ENCODE results near the gene SHC3.
"Not testable (repeated sequence)": the region's sequence is repeated elsewhere in the genome, so short reads cannot be mapped to it uniquely, and the experiment has no call there.

SHC3 gene, protein sequence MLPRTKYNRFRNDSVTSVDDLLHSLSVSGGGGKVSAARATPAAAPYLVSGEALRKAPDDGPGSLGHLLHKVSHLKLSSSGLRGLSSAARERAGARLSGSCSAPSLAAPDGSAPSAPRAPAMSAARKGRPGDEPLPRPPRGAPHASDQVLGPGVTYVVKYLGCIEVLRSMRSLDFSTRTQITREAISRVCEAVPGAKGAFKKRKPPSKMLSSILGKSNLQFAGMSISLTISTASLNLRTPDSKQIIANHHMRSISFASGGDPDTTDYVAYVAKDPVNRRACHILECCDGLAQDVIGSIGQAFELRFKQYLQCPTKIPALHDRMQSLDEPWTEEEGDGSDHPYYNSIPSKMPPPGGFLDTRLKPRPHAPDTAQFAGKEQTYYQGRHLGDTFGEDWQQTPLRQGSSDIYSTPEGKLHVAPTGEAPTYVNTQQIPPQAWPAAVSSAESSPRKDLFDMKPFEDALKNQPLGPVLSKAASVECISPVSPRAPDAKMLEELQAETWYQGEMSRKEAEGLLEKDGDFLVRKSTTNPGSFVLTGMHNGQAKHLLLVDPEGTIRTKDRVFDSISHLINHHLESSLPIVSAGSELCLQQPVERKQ

DNA sequence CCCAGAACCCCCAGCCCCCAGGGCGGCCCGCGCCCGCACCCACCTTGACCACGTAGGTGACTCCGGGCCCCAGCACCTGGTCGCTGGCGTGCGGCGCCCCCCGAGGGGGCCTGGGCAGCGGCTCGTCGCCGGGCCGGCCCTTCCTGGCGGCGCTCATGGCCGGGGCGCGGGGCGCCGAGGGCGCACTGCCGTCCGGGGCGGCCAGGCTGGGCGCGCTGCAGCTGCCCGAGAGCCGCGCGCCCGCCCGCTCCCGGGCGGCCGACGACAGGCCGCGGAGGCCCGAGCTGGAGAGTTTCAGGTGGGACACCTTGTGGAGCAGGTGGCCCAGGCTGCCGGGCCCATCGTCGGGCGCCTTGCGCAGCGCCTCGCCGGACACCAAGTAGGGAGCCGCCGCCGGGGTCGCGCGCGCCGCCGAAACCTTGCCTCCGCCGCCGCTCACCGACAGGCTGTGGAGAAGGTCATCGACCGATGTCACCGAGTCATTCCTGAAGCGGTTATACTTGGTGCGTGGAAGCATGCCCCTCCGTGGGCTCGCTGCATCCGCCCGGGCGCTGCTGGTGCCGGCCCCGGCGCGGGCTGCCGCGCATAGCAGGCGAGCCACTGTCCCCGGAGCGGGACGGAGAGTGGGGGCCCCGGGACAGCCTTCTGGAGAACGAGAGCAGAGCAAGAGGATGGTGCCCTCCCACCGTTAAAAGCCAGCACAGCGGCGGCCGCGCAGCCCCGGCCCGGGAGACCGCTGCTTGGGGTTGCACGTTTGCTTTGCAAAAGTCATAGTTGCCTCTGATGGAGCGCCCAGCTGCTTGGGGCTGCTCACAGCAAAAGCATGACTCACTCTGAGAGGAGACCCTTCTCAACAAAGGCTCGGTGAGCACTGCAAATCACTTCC lies at the start of gene SHC3:
TSS of gene SHC3 (minus strand) at position 875 of the 886 bp plus-strand sequence. CDS start at position 517, 358 bp downstream.
- DNase-seq (ENCODE audit: low read depth): no peak

DNA sequence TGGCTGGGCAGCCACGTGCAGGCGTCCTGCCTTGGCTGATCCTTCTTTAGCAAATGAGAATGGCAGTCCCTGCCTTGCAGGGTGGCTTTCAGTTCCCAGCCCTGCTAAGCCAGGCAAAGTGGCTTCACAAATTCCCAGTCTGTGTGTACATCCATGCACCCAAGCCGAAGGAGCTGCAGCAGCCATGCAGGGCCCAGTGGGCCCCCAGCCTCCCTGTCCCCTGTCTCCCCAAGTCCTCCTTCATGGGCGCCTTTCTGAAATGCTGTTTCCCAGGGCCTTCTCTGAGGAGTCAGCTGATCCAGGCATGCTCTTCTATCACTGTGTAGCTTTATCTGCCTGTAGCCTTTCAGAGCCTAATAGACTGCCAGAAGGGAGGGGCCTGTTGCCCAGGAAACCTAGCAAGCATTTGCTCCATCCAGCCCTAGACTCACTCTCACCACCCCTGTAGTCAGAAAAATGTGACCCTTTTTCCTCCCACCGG lies 47.4 kb upstream of the SHC3 start:
- no peak for DNase-seq (ENCODE audit: low read depth)

DNA sequence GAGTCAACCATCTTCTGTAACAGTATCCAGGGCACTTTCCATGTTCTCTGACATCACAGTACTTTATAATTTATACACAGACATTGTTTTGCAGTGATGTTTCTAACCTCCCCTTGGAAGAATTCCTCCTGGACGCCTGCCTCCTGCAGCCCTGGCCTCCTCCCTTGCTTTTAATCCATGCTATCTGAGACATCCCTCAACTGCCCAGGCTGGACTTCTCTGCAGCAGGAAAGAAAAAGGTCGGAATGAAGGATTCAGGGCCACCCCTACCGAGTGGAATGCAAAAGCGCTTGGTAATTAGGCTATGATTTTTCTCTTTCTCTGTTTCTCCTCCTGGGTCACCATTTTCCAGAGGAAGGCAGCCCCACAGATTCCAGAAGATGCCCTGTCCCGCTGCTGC lies 47.0 kb upstream of the SHC3 start:
- no peak for DNase-seq (ENCODE audit: low read depth)

DNA sequence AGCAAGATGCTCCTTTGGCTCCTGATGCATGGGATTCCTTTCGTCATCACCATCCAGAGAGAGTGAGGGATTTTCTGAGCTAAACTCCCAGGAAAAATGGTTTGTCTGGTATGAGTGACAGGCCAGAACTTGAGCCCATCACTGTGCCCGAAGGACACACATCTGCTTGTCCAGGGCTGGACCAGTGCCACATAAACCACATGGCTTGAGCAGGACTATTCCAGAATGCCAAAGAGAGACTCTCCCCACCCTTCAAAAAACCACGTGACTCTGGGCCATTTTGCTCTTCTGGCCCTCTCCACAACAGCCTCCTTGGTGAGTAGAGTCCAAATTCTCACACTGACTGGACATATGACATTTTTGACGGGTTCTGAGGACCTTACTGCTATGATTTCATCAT lies 46.4 kb upstream of the SHC3 start:
- DNase-seq (ENCODE audit: low read depth): no peak

DNA sequence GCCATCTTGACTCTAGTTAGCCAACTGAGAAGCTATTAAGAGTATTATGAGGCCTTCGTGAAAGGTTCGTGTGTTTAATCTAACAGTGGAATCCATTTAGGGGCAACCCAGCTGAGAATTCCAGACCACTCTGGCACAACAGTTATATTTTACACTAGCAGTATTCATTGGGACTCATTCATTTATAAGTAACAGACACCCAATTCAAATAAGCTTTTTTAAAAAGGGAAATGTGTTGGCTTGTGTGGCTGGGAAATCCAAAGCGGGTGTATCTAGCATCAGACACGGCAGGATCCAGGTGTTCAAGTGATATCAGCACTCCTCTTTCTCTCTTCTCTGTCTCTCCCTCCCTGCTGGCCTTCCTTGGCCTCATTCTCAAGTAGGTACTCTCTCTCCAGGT lies 46.0 kb upstream of the SHC3 start:
- no peak for DNase-seq (ENCODE audit: low read depth)

DNA sequence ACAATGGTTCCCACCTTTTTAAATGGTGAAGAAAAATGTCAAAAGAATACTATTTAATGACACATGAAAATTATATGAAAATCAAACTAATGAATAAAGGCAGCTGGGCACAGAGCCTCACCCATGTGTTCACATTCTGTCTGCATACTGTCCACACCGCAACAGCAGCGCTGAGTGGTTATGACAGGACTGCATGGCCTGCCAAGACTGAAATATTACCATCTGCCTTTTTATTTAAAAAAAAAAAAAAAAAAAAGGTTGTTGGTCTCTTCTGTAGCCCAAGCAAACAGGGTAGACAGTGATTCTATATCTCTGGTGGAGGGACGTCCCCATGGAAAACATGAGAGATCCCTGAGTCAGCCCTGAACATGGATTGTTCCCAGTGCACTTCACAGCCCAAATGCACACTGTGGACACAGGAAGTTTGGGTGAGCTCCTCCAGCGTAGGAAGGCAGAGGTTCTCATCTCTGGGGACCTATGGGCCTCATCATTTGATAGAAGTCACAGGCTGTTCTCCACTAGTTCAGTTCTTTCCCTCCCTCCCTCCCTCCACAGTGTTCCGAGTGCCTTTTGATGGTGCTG lies 44.9 kb upstream of the SHC3 start:
- DNase-seq (ENCODE audit: low read depth): no peak

DNA sequence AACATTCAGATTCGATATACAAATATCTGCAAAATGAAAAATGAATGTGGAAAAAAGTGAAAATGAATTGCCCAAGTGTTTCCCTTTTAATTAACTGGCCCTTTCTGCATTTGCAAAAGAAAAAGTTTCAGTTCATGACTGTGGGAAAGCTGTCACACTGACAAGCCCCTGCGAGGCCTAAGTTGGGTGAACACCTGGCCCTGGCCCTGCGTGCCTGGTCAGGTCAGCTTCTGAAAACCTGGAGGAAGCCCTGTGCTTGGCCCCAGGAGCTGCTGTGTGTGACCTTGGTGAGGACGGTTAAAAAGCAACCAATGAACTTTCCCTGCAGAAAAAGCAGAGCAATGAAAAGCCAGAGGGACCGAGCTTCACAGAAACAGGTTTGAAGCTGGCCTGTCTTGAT lies 41.0 kb upstream of the SHC3 start:
- DNase-seq (ENCODE audit: low read depth): no peak

DNA sequence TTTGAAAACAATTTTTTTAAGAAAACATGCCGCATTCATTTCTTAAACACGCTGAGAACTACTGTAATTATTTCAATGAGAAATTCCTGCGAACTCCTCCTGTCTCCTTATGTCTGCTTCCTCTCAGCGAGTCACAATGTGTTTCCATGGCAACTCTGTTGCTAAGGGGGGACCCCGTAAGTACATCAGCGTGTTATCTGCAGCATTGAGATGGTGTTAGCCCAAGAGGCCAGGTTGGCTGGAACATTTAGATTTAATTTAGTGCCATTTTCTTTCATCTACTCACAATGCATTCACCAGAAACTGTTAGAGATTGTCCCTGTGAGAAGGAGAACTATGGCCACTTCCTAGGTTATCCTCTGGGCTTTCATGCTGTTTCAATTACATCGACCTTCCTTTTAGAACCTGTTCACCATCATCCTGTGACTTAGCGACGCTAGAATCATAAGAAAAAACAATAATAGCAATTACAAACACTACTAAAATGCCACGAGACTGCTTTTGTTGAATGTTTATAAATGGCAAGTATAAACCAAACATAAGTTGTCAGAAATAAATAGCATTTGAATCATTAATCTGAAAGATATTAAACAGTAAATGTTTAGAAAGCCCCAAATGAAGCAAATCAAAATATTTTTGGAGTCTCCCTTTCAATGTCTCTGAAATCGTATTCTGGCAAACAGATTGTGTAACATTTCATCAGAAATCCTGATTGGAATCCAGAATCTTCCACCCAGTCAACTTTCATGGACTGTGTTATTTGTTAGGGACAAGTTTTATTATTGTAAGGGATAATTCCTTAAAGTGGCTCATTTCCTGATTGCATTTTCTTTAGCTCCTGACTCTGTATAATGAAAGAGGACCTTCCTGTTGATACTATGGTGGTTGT lies 39.7 kb upstream of the SHC3 start:
- DNase-seq (ENCODE audit: low read depth): no peak

DNA sequence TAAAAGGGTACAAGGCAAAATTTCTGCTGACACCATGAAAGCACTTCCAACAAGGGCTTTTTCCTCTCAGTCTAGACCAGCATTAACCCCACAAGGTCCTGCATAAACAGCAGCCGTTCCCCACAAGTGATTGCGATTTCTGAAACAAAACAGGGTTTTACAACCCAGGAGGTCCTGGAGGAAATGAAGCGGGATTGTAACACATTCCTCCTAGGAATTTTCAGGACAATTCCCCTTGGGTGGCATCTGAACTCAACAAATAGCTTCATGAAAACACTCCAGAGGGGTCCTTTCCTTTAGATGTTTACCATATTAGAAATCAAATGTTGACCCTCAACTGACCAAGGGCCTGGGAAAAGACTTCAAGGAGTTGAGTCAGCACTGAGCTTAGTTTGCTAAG lies 36.7 kb upstream of the SHC3 start:
- no peak for DNase-seq (ENCODE audit: low read depth)

DNA sequence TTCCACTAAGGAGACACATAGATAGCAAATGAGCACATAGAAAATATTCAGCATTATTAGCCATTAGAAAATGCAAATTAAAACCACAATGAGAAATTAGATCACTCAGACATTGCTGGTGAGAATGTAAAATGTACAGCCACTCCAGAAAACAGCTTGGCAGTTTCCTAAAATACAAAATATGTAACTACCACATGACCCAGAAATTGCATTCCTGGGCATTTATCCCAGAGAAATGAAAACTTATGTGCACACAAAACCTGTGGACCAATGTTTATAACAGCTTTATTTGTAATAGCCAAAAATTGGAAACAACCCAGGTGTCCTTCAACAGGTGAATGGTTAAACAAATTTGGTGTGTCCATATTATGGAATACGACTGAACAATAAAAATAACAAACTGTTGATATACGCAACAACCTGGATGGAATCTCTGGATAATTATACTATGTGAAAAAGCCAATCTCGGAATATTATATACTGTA lies 34.8 kb upstream of the SHC3 start:
- DNase-seq (ENCODE audit: low read depth): no peak

DNA sequence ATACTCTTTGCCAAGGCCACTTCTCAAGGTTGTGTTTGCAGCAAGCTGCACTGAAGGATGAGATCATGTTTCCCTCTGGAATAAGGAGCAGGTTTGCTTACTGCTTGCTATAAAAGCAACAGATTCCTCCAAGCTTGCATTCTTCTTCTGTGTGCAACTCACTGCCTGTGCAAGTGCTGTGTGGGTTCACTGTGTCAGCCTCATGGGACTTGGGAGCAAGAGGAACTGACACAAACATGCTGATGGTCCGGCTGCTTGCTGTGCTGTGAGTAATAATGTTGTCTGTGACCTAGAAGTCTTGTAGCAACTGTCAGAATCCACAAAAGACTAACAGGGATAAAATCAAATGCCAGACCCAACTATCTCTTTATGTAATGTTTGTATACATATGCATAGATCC lies 33.6 kb upstream of the SHC3 start:
- DNase-seq (ENCODE audit: low read depth): no peak

DNA sequence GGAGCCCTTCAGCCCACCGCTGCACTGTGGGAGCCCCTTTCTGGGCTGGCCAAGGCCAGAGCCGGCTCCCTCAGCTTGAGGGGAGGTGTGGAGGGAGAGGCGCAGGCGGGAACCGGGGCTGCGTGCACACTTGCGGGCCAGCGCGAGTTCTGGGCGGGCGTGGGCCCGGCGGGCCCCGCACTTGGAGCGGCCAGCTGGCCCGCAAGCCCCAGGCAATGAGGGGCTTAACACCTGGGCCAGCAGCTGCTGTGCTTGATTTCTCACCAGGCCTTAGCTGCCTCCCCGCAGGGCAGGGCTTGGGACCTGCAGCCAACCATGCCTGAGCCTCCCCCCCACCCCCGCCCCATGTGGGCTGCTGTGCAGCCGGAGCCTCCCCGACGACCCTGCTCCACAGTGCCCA lies 30.7 kb upstream of the SHC3 start:
- DNase-seq (ENCODE audit: low read depth): not testable (repeated sequence)

DNA sequence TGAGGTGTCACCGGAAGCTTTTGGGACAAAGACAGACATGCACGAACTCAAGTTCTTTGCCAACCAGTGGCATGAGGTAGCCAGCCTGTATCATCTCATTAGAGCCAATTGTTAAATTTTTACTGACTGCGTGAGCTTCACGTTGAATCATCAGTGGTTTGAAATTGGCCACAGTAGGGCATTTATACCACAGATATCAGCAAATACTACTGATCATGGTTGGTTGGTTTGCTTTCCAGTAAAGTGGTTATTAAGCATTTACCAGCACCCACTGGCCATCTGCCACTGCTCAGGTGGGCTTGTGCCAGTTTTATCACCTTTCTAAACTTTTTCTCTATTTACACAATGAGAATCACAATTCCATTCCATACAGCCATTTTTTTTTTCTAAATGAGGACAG lies 28.4 kb upstream of the SHC3 start:
- DNase-seq (ENCODE audit: low read depth): no peak

DNA sequence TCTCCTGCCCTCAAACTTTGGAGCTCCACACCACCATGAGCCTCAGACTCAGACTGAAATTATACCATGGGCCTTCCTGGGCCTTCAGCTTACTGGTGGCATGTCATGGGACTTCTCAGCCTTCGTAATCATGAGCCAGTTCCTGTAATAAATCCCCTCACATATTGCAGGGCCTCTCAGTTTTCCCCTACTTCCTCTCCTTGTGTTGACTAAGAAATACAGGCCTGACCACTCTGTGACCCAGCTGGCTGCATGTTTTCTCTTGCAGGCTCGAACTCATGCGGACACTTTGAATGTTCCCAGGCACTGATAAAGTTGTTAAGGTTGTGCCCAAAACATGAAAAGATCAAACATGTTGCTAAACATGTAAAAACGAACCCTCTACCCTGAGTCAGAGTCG lies 26.2 kb upstream of the SHC3 start:
- no peak for DNase-seq (ENCODE audit: low read depth)

DNA sequence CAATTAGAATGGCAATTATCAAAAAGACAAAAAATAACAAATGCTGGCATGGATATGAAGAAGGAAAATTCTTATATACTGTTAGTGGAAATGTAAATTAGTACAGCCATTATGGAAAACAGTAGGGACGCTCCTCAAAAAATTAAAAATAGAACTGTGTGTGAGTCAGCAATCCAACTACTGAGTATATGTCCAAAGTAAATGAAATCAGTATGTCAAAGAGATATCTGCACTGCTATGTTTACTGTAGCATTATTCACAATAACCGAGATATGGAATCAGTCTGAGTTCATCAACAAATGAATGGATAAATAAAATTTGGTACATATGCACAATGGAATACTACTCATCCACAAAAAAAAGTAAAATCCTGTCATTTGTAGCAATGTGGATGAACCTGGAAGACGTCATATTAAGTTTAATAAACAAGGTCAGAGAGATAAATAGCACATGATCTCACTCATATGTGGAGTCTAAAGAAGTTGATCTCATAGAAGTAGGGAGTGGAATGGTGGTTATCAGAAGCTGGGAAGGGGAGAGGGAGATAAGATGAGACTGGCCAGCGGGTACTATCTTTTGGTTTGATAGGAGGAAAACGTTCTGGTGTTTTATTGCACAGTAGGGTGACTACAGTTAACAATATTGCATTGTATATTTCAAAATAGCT lies 16.6 kb upstream of the SHC3 start:
- DNase-seq (ENCODE audit: low read depth): no peak

DNA sequence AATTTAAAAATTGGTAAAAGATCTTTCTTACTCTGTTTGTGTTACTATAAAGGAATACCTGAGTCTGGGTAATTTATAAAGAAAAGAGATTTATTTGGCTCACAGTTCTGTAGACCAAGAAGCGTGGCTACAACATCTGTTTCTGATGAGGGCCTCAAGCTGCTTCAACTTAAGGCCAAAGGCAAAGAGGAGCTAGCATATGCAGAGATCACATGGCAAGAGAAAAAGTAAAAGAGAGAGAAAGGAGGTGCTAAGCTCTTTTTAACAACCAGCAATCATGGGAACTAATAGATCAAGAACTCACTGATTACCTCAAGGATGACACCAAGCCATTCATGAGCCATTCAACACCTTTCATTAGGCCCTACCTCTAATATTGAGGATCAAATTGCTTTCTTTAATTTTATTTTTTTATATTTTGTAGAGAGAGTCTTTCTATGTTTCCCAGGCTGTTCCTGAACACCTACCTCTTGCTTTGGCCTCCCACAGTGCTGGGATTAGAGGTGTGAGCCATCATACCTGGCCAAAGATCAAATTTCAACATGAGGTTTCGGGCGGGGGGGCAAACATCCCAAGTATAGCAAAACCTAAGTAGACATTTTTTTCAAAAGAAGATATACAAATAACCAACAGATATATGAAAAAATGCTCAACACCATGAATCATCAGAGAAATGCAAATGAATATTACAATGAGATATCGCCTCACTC lies 16.0 kb upstream of the SHC3 start:
- no peak for DNase-seq (ENCODE audit: low read depth)

DNA sequence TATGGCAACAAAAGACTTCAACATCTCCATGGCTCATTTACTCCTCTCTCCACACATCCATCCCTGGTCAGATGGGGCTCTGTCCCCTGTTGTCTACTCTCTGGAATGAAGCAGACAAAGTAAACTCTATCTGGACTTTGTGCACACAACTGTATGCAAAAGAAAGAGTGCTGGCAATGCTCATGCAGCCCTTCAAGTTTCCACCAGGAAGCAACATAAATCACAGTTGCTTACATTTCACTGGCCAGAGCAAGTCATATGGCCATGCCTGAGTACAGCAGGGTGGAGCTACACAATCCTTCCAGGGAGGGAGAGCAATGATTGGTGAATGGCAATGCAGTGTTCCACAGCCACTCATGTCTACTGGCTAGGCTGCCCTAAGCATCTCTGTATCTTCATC lies 12.4 kb upstream of the SHC3 start:
- DNase-seq (ENCODE audit: low read depth): no peak

DNA sequence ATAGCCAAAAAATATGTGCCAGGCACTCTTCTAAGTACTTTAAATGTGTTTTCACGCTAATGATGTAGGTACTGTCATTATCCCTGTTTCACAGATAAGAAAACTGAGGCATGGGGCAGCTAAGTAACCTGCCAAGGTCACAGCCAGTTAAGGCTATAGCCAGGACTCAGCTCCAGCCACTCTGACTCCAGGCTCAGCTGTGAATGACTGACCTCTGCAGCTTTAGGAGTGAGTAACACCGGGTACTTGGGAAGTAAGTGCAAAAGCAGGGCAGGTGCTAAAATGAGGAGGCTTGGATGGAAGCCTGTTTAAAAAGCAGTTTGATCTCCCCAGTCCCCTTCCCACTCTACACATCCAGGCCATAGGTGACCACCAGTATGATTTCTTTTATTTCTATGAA lies 10.6 kb upstream of the SHC3 start:
- DNase-seq (ENCODE audit: low read depth): no peak

DNA sequence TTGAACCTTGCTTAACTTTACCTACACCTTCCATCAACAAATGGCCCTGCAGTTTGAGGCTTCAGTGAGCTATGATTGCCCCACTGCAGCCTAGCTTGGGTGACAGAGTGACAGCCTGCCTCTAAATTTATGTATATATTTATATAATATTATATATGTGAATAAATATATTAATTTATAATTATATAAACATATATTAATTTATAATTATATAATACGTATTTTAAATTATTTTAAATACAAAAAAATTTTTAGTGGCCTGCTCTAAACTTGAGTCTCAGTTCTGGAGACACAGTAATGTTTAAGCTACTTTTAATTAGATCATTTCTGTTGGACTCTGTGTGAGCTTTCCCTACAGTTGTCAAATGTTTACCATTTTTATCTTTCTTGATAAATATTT lies 9.3 kb upstream of the SHC3 start:
- no peak for DNase-seq (ENCODE audit: low read depth)

DNA sequence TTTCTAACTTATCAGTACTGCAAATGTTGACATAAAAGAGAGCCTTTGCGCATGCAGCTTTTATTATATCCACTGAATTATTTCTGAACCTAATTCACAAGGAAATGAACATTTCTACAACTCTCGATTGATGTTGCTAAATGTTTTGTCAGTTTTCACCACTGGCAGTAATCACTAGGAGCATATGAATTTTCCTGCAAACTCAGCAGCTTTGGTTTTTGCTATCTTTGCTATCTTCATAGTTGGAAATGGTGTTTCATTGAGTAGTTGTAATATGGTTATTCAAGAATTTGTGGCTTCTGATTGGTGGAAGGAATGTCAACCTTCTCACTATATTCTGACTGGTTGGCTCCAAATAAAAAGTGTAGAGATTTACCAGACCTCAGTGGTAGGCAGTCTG lies 8.9 kb upstream of the SHC3 start:
- no peak for DNase-seq (ENCODE audit: low read depth)

All from stimulated activated CD8-positive, alpha-beta memory T cell treated with anti-CD3 and anti-CD28 coated beads, Interleukin-12 subunit alpha, Interleukin-12 subunit beta, amount 100 ng/mL, for 1 hour (primary cell).